GM18499 (cell line): Measurements from ENCODE around the gene DPCD.

ENCODE experiments used
- ATAC-seq: cut with Tn5 transposase; IDR thresholded peaks from one replicate; pipeline ENCODE4 v1.9.1; 2021; ENCODE audit warnings: moderate number of reproducible peaks; ENCODE audit not compliant: insufficient read depth, unreplicated experiment

DPCD gene

GRCh38 chr10:101587725-101588653 is at the start of gene DPCD, which contains the start of gene POLL:
Gene DPCD, plus strand, starts transcription at chr10:101588321. Its CDS starts 16 bp downstream, at chr10:101588337.
Gene POLL, minus strand, starts transcription at chr10:101588257. Its CDS starts 897 bp downstream, at chr10:101587360.
- ATAC-seq: peak; percentile 90

- ATAC-seq: no peak
These were observed 49.7 kb upstream of the DPCD start for GRCh38 chr10:101538446-101538845.

DNA sequence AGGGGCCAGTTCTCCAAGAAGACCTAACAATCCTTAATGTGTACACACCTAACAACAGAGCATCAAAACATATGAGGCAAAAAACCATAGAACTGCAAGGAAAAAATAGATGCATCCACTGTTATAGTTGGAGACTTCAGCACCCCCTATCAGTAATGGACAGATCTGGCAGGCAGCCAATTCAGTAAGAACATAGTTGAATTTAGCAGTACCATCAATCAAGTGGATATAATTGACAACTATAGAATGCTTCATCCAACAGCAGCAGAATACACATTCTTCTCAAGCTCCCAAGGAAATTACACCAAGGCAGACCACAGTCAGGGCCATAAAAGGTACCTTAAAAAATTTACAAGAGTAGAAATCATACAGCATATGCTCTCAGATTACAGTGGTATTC is 42.2 kb upstream of the DPCD start:
- no peak for ATAC-seq

GRCh38 chr10:101550965-101551364 is 37.2 kb upstream of the DPCD start:
- ATAC-seq: no peak

GRCh38 chr10:101552442-101552841 is 35.7 kb upstream of the DPCD start:
- ATAC-seq: no peak

GRCh38 chr10:101557541-101557940 is 30.6 kb upstream of the DPCD start:
- no peak for ATAC-seq

DNA sequence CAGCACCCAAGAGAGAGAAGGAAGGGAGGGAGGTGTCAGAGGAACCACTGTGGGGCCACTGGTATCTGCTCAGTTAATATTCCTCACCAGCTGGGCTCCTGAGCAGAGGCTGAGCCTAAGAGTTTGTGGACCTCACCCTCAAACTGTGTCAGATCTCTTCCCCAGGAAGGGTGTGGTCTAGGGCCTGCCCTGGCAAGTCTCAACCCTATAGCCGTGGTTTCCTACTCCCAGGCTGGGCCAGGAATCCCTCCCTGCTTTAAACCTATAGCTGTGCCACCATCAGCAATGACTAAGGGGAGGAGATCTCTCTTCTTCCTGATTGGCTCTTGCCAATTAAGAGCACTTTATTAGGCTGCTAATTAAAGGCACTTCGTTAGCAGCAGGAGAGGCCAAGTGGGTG is 29.9 kb upstream of the DPCD start:
- ATAC-seq: no peak

GRCh38 chr10:101558671-101559595 is 29.2 kb upstream of the DPCD start:
- no peak for ATAC-seq

- no peak for ATAC-seq
These were observed 28.4 kb upstream of the DPCD start for GRCh38 chr10:101559596-101560297.

DNA sequence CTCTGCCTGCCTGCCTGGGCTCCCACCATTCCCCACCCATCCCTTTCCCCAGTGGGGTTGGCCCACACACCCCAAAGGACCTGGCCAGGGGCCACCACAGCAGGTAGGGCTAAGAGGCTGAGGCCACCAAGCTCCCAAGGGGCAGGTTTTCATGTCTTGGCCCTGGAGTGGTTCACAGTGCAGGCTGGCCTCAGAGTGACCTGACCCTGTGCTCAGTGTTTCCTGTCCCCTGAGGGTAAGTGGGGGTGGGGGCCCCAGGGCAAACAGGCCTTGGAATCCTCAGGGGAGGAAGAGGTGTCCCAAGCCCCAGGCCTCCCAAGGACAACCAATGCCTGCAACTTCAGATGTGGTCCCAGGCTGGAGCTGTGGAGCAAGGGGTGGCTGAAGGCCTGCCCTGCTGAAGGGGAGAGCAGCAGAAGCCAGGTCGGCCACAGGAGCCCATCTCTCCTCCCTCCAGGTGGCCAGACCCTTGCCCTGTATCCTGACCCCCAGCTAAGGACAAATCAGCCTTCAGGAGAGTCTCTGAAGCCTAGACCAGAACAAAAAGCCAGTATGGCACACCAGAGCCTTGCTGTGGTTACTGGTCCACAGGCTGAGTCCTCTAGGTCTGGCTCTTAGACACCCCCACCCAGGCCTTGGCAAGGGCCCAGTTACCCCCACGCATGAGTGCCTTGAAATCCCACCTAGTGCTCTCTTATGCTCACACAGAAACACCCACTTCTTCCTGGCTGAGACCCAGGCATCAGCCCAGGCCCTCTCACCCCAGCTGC is 27.6 kb upstream of the DPCD start:
- ATAC-seq: no peak

- ATAC-seq: no peak
These were observed 26.8 kb upstream of the DPCD start for GRCh38 chr10:101561068-101561915.

DNA sequence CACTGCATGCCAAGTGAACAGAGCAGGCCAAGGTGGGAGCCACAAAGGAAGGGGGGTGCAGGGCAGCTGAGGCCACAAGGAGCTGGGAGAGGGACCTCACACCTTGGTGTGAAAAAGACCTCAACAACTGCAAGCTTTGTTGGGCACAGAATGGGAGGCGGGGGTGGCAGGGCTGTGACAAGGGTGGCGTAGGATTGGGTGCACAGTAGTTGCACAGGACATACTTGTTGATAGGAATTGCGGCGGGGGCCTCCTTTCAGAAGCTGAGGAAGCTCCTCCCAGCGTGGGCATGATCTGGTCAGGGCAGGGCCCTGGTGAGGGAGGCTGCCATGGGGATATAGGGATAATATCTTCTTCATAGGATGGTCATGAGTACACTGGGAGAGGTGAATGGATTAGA is 25.9 kb upstream of the DPCD start:
- no peak for ATAC-seq

DNA sequence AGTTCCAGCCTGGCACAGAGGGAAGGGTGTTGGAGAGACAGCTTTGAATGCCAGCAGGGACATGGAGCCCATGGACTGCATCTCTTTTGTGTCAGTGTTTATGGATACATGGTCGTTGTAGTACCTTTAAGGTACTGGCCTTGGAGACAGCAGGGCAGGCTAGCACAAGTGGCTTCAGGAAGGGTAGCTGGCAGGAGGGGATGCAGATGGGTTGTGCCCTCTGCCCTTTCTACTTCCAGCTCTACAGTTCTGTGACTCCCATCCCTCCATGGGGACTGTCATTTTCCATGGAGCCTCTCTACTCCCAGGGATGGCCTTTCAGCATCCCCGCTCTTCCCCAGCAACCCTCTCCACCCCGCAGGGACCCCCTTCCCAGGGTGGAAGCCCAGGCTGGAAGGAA is 25.1 kb upstream of the DPCD start:
- ATAC-seq: no peak

- ATAC-seq: no peak
These were observed 24.6 kb upstream of the DPCD start for GRCh38 chr10:101563497-101564040.

- ATAC-seq: no peak
These were observed 23.6 kb upstream of the DPCD start for GRCh38 chr10:101564490-101564991.

- ATAC-seq: no peak
These were observed 22.7 kb upstream of the DPCD start for GRCh38 chr10:101565370-101565900.

DNA sequence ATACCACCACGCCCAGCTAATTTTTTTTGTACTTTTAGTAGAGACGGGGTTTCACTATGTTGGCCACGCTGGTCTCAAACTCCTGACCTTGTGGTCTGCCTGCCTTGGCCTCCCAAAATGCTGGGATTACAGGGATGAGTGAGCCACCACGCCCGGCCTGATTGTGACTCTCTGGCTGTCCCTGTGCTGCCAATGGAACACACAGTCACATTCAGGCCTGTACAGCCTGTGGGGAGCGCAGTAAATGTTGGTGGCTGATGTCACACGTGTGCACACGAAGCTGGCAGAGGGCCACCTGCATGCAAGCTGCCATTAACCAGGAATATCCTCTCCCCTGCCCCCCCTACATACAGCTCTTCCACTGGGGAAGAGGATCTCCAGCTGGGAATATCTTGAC is 22.2 kb upstream of the DPCD start:
- ATAC-seq: no peak
